CD4-positive, alpha-beta T cell (primary cell): ENCODE data around the gene KLRB1. TPM values are rescaled to one million over a fixed set of nuclear protein-coding genes. Genes with fewer than 3 reads are reported as not detected.

ENCODE experiments used
- ATAC-seq: fragments of 200-7000 bp; cut with Tn5 transposase; one replicate; pipeline ENCODE4 v1.10.0; 2022; ENCODE audit warnings: mild to moderate bottlenecking; ENCODE audit not compliant: poor library complexity
- CTCF ChIA-PET: fragments of 350-600 bp; sonication (Branson Sonifier 250); formaldehyde crosslinking; loops from one replicate; lab custom pipeline; 2021; ENCODE audit warnings: antibody characterized with exemption, inconsistent platforms; lab: Charles Lee
- POLR2A ChIA-PET: fragments of 350-600 bp; sonication (Branson Sonifier 250); formaldehyde crosslinking; loops from one replicate; lab custom pipeline; 2021; ENCODE audit warnings: antibody characterized with exemption, inconsistent platforms; lab: Charles Lee
- DNase-seq, 14 experiments: peaks; one replicate each; pipeline ENCODE4 v3.0.0-alpha.2; 2013 to 2020; ENCODE audit warnings: mixed read lengths in 2 of 14
- H3K27ac ChIP-seq, 2 donors: one replicate each; pipeline versions ENCODE4 v1.5.1 to v1.7.0; 2013; ENCODE audit warnings: low read length in 2 of 2, low read depth in 1 of 2, mild to moderate bottlenecking in 1 of 2
- H3K27me3 ChIP-seq, 2 experiments: 1 replicate in 1 of 2; 2 replicates in 1 of 2; pipeline versions ENCODE4 v1.6.1 to v1.7.0; 2013; ENCODE audit warnings: low read length in 2 of 2, control low read depth in 1 of 2, mild to moderate bottlenecking in 1 of 2, moderate library complexity in 1 of 2; ENCODE audit not compliant: insufficient read depth in 2 of 2, control insufficient read depth in 1 of 2
- H3K36me3 ChIP-seq: one replicate; pipeline ENCODE4 v1.6.1; 2013; ENCODE audit warnings: low read length, control low read depth; ENCODE audit not compliant: insufficient read depth
- H3K4me1 ChIP-seq: one replicate; pipeline ENCODE4 v1.6.1; 2013; ENCODE audit warnings: low read length, control low read depth; ENCODE audit not compliant: insufficient read depth
- H3K4me3 ChIP-seq: one replicate; pipeline ENCODE4 v1.5.1; 2013; ENCODE audit warnings: mild to moderate bottlenecking, low read length, moderate library complexity
- H3K9me3 ChIP-seq, 2 experiments: 1 replicate in 1 of 2; 2 replicates in 1 of 2; pipeline versions ENCODE4 v1.6.1 to v1.7.0; 2013; ENCODE audit warnings: low read length in 2 of 2, mild to moderate bottlenecking in 2 of 2, control low read depth in 1 of 2, moderate library complexity in 1 of 2; ENCODE audit not compliant: control insufficient read depth in 1 of 2, insufficient read depth in 1 of 2
- H3K27ac Mint-ChIP-seq: one replicate; pipeline ENCODE4 v1.8.0; 2020; ENCODE audit warnings: mixed read lengths
- H3K27me3 Mint-ChIP-seq: one replicate; pipeline ENCODE4 v1.8.0; 2021; ENCODE audit warnings: mixed read lengths
- H3K36me3 Mint-ChIP-seq: one replicate; pipeline ENCODE4 v1.8.0; 2021; ENCODE audit warnings: low read depth, mixed read lengths
- H3K4me1 Mint-ChIP-seq: one replicate; pipeline ENCODE4 v1.8.0; 2021; ENCODE audit warnings: low read depth, mixed read lengths
- H3K4me3 Mint-ChIP-seq: one replicate; pipeline ENCODE4 v1.8.0; 2020; ENCODE audit warnings: mild to moderate bottlenecking, mixed read lengths
- H3K9me3 Mint-ChIP-seq: one replicate; pipeline ENCODE4 v1.8.0; 2020; ENCODE audit warnings: mixed read lengths
- CTCF ChIP-seq: fragments of 200-600 bp; IDR thresholded peaks from one replicate; pipeline ENCODE4 v1.8.0; 2022; ENCODE audit warnings: antibody characterized with exemption, mild to moderate bottlenecking
- intact Hi-C, 2 experiments: fragments of 100-400 bp; cut with DNase I in 1 of 2; cut with micrococcal nuclease in 1 of 2; formaldehyde crosslinking; loops; one replicate each; pipeline versions ENCODE4 v1.15.1 to v1.9.0; 2023 to 2025; cut with DNase I, micrococcal nuclease
- total RNA-seq, 174 experiments: library from RNA in 2 of 174; stranded (reverse) in 2 of 174; gene quantifications; one replicate each; pipeline ENCODE4 v1.2.3 and lab custom pipeline; 2021 to 2026

Gene KLRB1
- total RNA-seq, 2 experiments from 2014 or later, result 54.8 to 56.2 TPM

- DNase-seq (no peak), ATAC-seq (no peak)
- ChIA-PET CTCF (interaction anchor here (0.8 to 1.2 kb wide), 2 partner anchors 8 to 76 kb away, joined by 3 to 4 read pairs; no protein-coding TSS in a partner anchor), POLR2A (interaction anchor here (1.2 to 6.3 kb wide), 5 partner anchors 12 to 106 kb away, joined by 4 to 77 read pairs (median 6); partner anchors contain the start of gene CLEC2D)
- H3K36me3 Mint-ChIP-seq, result peaks cover 40% of the 10 kb centered on the region
- H3K27ac ChIP-seq, result no peak overlapping the region
- H3K4me3 ChIP-seq, result no peak overlapping the region
- intact Hi-C loops, result loop anchor here (5.0 kb wide), 3 partner anchors 35 to 305 kb away; no protein-coding TSS in a partner anchor
- no peaks in the 10 kb centered on the region for H3K36me3 ChIP-seq
- TF ChIP-seq CTCF, result no peak
- H3K27ac Mint-ChIP-seq, result peak overlapping the region; percentile 77
- H3K4me3 Mint-ChIP-seq, result no peak overlapping the region
- H3K27me3 Mint-ChIP-seq, result no peaks in the 10 kb centered on the region
- peaks cover 45% of the 10 kb centered on the region for H3K4me1 ChIP-seq
- H3K9me3 ChIP-seq, result peaks cover 4 to 16% of the 10 kb centered on the region in 2 experiments
- H3K9me3 Mint-ChIP-seq, result peaks cover 3% of the 10 kb centered on the region
- peaks cover 73% of the 10 kb centered on the region for H3K4me1 Mint-ChIP-seq
- H3K27me3 ChIP-seq, result no peaks in the 10 kb centered on the region
Measured at GRCh38 chr12:9636851-9637206, 29.1 kb upstream of the KLRB1 start.

GRCh38 chr12:9636150-9636850, 28.6 kb upstream of the KLRB1 start:
- DNase-seq (no peak), ATAC-seq (no peak)
- peaks cover 45% of the 10 kb centered on the region for H3K4me1 ChIP-seq
- H3K27me3 ChIP-seq, result no peaks in the 10 kb centered on the region
- Mint-ChIP-seq H3K27ac (peak overlapping the region; percentile 77), H3K9me3 (peaks cover 3% of the 10 kb centered on the region), H3K27me3 (no peaks in the 10 kb centered on the region), H3K4me3 (no peak overlapping the region), H3K4me1 (peaks cover 68% of the 10 kb centered on the region), H3K36me3 (peaks cover 39% of the 10 kb centered on the region)
- no peak overlapping the region for H3K4me3 ChIP-seq
- intact Hi-C loops, result loop anchor here (5.0 kb wide), 3 partner anchors 36 to 304 kb away; no protein-coding TSS in a partner anchor
- TF ChIP-seq CTCF, result no peak
- H3K36me3 ChIP-seq, result no peaks in the 10 kb centered on the region
- CTCF ChIA-PET, result interaction anchor here (0.8 to 1.3 kb wide), 4 partner anchors 9 to 112 kb away, joined by 3 to 4 read pairs (median 4); no protein-coding TSS in a partner anchor
- POLR2A ChIA-PET, result interaction anchor here (0.8 to 6.3 kb wide), 8 partner anchors 13 to 107 kb away, joined by 3 to 77 read pairs (median 5); partner anchors contain the start of gene CLEC2D
- H3K27ac ChIP-seq, result peak overlapping the region in 1 of 2 donors; percentile 37
- peaks cover 4 to 12% of the 10 kb centered on the region in 2 experiments for H3K9me3 ChIP-seq

GRCh38 chr12:9634969-9635754, 27.4 kb upstream of the KLRB1 start:
- Mint-ChIP-seq H3K4me1 (peaks cover 59% of the 10 kb centered on the region), H3K27me3 (no peaks in the 10 kb centered on the region), H3K9me3 (peaks cover 3% of the 10 kb centered on the region), H3K27ac (peak overlapping the region; percentile 77), H3K4me3 (peak overlapping the region; percentile 20), H3K36me3 (peaks cover 28% of the 10 kb centered on the region)
- Histone ChIP-seq H3K4me3 (no peak overlapping the region), H3K9me3 (peaks cover 4 to 12% of the 10 kb centered on the region in 2 experiments), H3K27me3 (no peaks in the 10 kb centered on the region), H3K4me1 (peaks cover 45% of the 10 kb centered on the region), H3K36me3 (no peaks in the 10 kb centered on the region), H3K27ac (peak overlapping the region in 1 of 2 donors; percentile 37)
- CTCF ChIA-PET, result interaction anchor here (0.7 to 4.1 kb wide), 9 partner anchors 12 to 113 kb away, joined by 3 to 30 read pairs (median 4); no protein-coding TSS in a partner anchor
- intact Hi-C loops, result loop anchor here (1.0 to 5.0 kb wide), 12 partner anchors 14 to 308 kb away; partner anchors contain the start of gene CLEC2D (in 1 of the 2)
- DNase-seq (no peak), ATAC-seq (no peak)
- no peak for TF ChIP-seq CTCF
- POLR2A ChIA-PET, result interaction anchor here (0.7 to 6.3 kb wide), 11 partner anchors 14 to 126 kb away, joined by 4 to 77 read pairs (median 6); partner anchors contain the start of genes CD69 and CLEC2D
